Lung (tissue), 12 donors: ENCODE measurements around the gene PTPN22. TPM values are rescaled to one million over a fixed set of nuclear protein-coding genes. Genes with fewer than 3 reads are reported as not detected.

Experiments
- ATAC-seq: fragments of 200-7000 bp; cut with Tn5 transposase; one replicate; pipeline ENCODE4 v1.9.1; 2020; ENCODE audit warnings: moderate number of reproducible peaks; ENCODE audit not compliant: insufficient read depth, low FRiP score
- DNase-seq, 3 donors: peaks; one replicate each; pipeline ENCODE4 v3.0.0-alpha.2; 2013 to 2017
- H3K27ac ChIP-seq, 2 donors: one replicate each; pipeline ENCODE4 v1.5.1; 2013; ENCODE audit warnings: mild to moderate bottlenecking in 2 of 2, moderate library complexity in 2 of 2, control low read depth in 1 of 2, inconsistent platforms in 1 of 2, low read depth in 1 of 2, low read length in 1 of 2
- H3K27me3 ChIP-seq, 3 donors: one replicate each; pipeline ENCODE4 v1.5.1; 2013; ENCODE audit warnings: low read length in 2 of 3; ENCODE audit not compliant: control insufficient read depth in 3 of 3, insufficient read depth in 3 of 3
- H3K36me3 ChIP-seq, 4 donors: one replicate each; pipeline ENCODE4 v1.5.1; 2013; ENCODE audit warnings: low read length in 4 of 4, mild to moderate bottlenecking in 1 of 4, moderate library complexity in 1 of 4; ENCODE audit not compliant: control insufficient read depth in 4 of 4, insufficient read depth in 4 of 4
- H3K4me1 ChIP-seq, 5 donors: one replicate each; pipeline ENCODE4 v1.5.1; 2013; ENCODE audit warnings: low read length in 5 of 5, mild to moderate bottlenecking in 2 of 5, moderate library complexity in 1 of 5; ENCODE audit not compliant: control insufficient read depth in 5 of 5, insufficient read depth in 5 of 5
- H3K4me3 ChIP-seq: one replicate; pipeline ENCODE4 v1.5.1; 2013; ENCODE audit warnings: mild to moderate bottlenecking, control low read depth, moderate library complexity
- H3K9ac ChIP-seq, 2 donors: one replicate each; pipeline ENCODE4 v1.5.1; 2013; ENCODE audit warnings: low read length in 2 of 2, control low read depth in 1 of 2; ENCODE audit not compliant: insufficient read depth in 1 of 2
- H3K9me3 ChIP-seq, 4 donors: one replicate each; pipeline ENCODE4 v1.5.1; 2013; ENCODE audit warnings: low read length in 3 of 4, mild to moderate bottlenecking in 1 of 4, moderate library complexity in 1 of 4; ENCODE audit not compliant: control insufficient read depth in 4 of 4, insufficient read depth in 3 of 4
- CTCF ChIP-seq: IDR thresholded peaks from 2 replicates; pipeline ENCODE4 v1.5.1; 2012; ENCODE audit warnings: mild to moderate bottlenecking; ENCODE audit errors: control extremely low read depth, extremely low read depth
- WGBS, 2 donors: extraction: QIAGEN DNeasy Blood & Tissue Kit; methylation state at CpG; one replicate each; pipeline ENCODE4 v1.1.7; 2013; 5-methylcytosine and 5-hydroxymethylcytosine counted together
- polyA plus RNA-seq, 2 donors: library from polyadenylated mRNA; stranded (reverse); fragments of 200-250 nt; gene quantifications; one replicate each; pipeline ENCODE4 v1.2.1, GENCODE V29; 2013
- total RNA-seq, 2 donors: library from RNA; depleted of rRNA in 1 of 2; stranded (reverse); fragments of >200 nt in 1 of 2; gene quantifications; one replicate each; pipeline ENCODE4 v1.2.1, GENCODE V29; 2014 to 2021
- donor health status: control.
- donor health status: control.
- donor health status: Bipolar disorder and iron deficiency.
- donor health status: healthy.
- donor health status: DM: yes; HTN: yes; CAD: no.

The PTPN22 gene
- total and polyA plus RNA-seq, 4 donors = 4.2 to 7.0 (median 6.1) TPM

DNA sequence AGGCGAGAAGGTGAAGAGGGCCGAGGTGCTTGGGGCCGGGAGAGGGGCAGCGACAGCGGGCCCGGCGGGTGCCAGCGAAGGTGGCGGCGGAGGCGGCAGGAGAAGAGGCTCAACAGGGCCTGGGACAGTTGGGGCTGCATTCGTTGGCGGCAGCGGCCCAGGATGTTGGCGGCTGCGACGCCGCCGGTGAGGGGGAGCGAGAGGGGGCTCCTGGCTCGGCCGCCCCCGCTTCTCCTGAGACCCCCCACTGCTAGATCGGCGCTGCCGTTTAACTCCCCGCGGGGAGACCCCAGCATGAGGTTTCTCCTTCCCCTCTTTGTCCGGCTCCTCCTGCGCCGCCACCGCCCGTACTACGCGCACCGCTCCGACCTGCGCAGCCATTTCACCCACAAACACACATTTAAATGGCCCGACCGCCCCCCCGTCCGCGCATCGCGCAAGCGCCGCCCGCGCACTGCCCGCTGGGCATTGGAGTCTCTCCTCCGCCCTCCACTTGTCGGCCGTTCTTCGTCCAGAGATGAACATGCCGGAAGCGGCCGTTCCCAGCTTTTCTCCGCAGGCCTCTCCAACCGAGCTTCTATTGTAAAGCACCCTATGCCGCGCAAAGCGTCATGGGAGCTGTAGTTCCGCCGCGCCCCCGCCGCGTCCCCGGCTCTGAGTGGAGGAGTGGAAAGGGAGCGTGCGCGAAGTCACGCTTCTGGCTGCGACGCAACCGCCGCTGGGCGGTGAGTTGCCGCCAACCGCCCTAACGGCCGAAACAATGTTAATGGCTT is 59.4 kb downstream of the PTPN22 start, which contains the start of gene RSBN1:
Gene RSBN1 (minus strand): TSS at position 589 of the 773 bp plus-strand sequence. CDS start 64 bp downstream, at position 525.
- Histone ChIP-seq H3K4me1 (peaks cover 0 to 18% (median 6%) of the 10 kb centered on the region in 5 donors), H3K9me3 (no peaks in the 10 kb centered on the region), H3K9ac (peak within 1 kb of the TSS; percentile 79 to 97), H3K27me3 (no peaks in the 10 kb centered on the region), H3K4me3 (peak within 1 kb of the TSS; percentile 83), H3K36me3 (peaks cover 0 to 2% (median 0%) of the 10 kb centered on the region in 4 donors), H3K27ac (peak within 1 kb of the TSS; percentile 97 to 98)
- DNase-seq = peak; percentile 99 to 100 (median 100)
- no peak for TF ChIP-seq CTCF
- ATAC-seq = peak; percentile 97
- WGBS, 2 donors = 0% methylated on average over 79 to 82 of the region's 82 CpGs

- Histone ChIP-seq H3K4me3 (peak overlapping the region; percentile 83), H3K9me3 (no peaks in the 10 kb centered on the region), H3K9ac (peak overlapping the region; percentile 79 to 97), H3K36me3 (peaks cover 0 to 2% (median 0%) of the 10 kb centered on the region in 4 donors), H3K4me1 (peaks cover 0 to 18% (median 6%) of the 10 kb centered on the region in 5 donors), H3K27me3 (no peaks in the 10 kb centered on the region), H3K27ac (peak overlapping the region; percentile 97 to 98)
- 0% methylated on average over 29 of the region's 29 CpGs for WGBS, 2 donors
- ATAC-seq (peak; percentile 34), DNase-seq (peak; percentile 23 to 63 (median 55))
- no peak for TF ChIP-seq CTCF
Measured at GRCh38 chr1:113811156-113811887, 60.2 kb downstream of the PTPN22 start.

DNA sequence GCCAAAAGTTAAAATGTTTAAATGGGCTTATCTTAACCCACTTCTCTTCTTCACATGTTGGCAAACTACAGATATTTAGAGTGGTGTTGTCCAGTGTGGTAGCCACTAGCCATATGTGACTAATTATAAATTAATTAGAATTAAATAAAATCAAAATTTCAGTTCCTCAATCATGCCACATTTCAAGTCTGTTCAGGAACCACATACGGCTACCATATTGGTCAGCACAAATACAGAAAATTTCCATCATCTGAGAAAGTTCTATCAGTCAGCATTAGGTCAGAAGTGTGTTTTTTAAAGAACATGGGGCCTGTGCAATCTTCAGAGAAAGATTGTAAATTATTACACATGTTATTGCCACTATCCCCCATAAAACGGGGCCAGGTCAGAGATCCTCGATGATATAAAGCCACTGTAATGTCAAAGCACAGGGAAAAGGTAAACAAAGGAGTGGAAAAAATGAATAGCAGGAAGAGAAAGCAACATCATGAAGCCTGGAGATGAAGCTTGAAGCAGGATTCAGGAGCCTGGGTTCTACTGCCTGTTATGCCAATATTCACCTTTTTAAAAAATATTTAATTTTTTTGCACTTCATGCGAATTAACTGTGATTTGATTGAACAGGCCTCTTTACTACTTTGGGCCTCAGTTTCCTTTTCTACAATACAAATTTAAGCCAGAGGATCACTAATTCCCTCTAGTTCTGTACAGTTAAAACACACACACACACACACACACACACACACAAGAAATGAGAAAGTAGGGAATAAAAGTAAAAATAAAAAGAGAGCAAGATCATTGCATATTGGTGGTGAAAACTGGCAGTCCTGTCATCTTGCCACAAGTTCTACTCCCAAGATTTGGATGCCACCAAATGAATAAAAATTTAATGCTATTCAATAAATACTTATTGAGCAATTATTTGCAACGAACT is 61.6 kb downstream of the PTPN22 start:
- Histone ChIP-seq H3K9ac (no peak overlapping the region), H3K4me1 (peaks cover 0 to 18% (median 8%) of the 10 kb centered on the region in 5 donors), H3K27me3 (no peaks in the 10 kb centered on the region), H3K36me3 (peaks cover 0 to 2% (median 0%) of the 10 kb centered on the region in 4 donors), H3K27ac (peak overlapping the region in 1 of 2 donors; percentile 4), H3K4me3 (no peak overlapping the region), H3K9me3 (no peaks in the 10 kb centered on the region)
- no peak for TF ChIP-seq CTCF
- DNase-seq (no peak), ATAC-seq (no peak)
- 36 to 43% methylated on average over 5 of the region's 5 CpGs for WGBS, 2 donors
